Activated CD8-positive, alpha-beta T cell treated with anti-CD3 and anti-CD28 coated beads for 36 hours (primary cell): Measurements from ENCODE around the gene ZNF329. TPM values are rescaled to one million over a fixed set of nuclear protein-coding genes. Genes with fewer than 3 reads are reported as not detected.

Experiments used
- ATAC-seq: fragments of 200-7000 bp; cut with Tn5 transposase; one replicate; pipeline ENCODE4 v1.10.0; 2021; ENCODE audit warnings: mild to moderate bottlenecking, moderate library complexity
- CTCF ChIA-PET: fragments of 350-600 bp; sonication (Branson Sonifier 250); formaldehyde crosslinking; loops from one replicate; lab custom pipeline; 2021; ENCODE audit warnings: antibody characterized with exemption; lab: Charles Lee
- POLR2A ChIA-PET: fragments of 350-600 bp; sonication (Branson Sonifier 250); formaldehyde crosslinking; loops from one replicate; lab custom pipeline; 2021; ENCODE audit warnings: antibody characterized with exemption; lab: Charles Lee
- DNase-seq: peaks from one replicate; pipeline ENCODE4 v3.0.0-alpha.2; 2020
- H3K27ac Mint-ChIP-seq: one replicate; pipeline ENCODE4 v1.8.0; 2021; ENCODE audit warnings: mild to moderate bottlenecking, mixed read lengths
- H3K27me3 Mint-ChIP-seq: one replicate; pipeline ENCODE4 v1.8.0; 2021; ENCODE audit warnings: mixed read lengths
- H3K36me3 Mint-ChIP-seq: one replicate; pipeline ENCODE4 v1.8.0; 2021; ENCODE audit warnings: low read depth, mixed read lengths
- H3K4me1 Mint-ChIP-seq: one replicate; pipeline ENCODE4 v1.8.0; 2021; ENCODE audit warnings: low read depth, mixed read lengths
- H3K4me3 Mint-ChIP-seq: one replicate; pipeline ENCODE4 v1.8.0; 2021; ENCODE audit warnings: mild to moderate bottlenecking, moderate library complexity, mixed read lengths
- H3K9me3 Mint-ChIP-seq: one replicate; pipeline ENCODE4 v1.8.0; 2021; ENCODE audit warnings: mixed read lengths
- CTCF ChIP-seq: fragments of 200-600 bp; IDR thresholded peaks from one replicate; pipeline ENCODE4 v1.8.0; 2022; ENCODE audit warnings: antibody characterized with exemption, mild to moderate bottlenecking
- intact Hi-C: fragments of 100-400 bp; cut with micrococcal nuclease; formaldehyde crosslinking; loops from one replicate; pipeline ENCODE4 v1.10.0; 2022
- total RNA-seq, 2 experiments: library from RNA; stranded (reverse); gene quantifications; one replicate each; pipeline ENCODE4 v1.2.3, GENCODE V29; 2021

ZNF329 gene
- total RNA-seq, result 1 to 10 TPM; 6.0 to 6.2 TPM

GRCh38 chr19:58150328-58150921, at the start of gene ZNF329:
Gene ZNF329 (minus strand): TSS chr19:58150789. CDS start chr19:58129503, 21,286 bp downstream.
- Mint-ChIP-seq H3K36me3 (peaks cover 27% of the 10 kb centered on the region), H3K27me3 (no peaks in the 10 kb centered on the region), H3K4me1 (peaks cover 16% of the 10 kb centered on the region), H3K27ac (peak within 1 kb of the TSS; percentile 93), H3K9me3 (peaks cover 17% of the 10 kb centered on the region), H3K4me3 (peak within 1 kb of the TSS; percentile 90)
- intact Hi-C loops, result loop anchor here (10.0 kb wide), 1 partner anchor 406 kb away; the partner anchor contains the start of gene ZNF776
- ATAC-seq (peak; percentile 78), DNase-seq (peak; percentile 93)
- TF ChIP-seq CTCF, result no peak
- ChIA-PET POLR2A (no interaction called here), CTCF (no interaction called here)

DNA sequence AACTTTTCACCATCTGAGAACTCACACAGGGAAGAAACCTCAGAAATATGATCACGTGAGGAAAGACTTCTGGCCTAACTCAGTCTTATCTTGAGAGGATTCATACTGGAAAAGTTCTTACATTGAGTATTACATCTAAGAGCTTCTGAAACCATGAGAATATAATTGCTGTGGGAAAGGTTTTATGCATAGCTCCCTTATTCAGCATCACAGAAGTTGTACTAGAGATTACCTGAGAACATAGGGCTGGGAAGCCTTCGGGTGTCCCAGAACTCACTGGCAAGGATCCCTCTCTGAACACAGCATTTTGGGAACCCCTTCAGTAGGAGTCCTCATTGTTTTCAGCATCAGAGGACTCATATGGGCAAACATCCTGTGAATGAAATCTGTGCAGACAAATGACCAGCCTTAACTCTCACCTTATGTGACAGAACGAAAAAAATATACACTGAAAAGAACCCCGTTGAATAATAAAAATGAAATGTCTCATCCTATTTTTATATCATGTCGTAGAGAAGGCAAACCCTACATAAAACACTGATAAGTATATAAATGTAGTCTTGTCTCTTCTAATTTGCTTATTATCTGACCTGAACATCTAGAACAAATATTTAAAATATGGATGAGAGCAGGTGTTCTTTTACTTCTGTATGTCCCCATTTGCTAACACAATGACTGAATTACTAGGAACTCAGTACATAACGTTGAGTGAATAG, 46.5 kb upstream of the ZNF329 start:
- H3K36me3 Mint-ChIP-seq, result peaks cover 95% of the 10 kb centered on the region
- POLR2A ChIA-PET, result interaction anchor here (0.7 to 1.3 kb wide), 2 partner anchors 10 to 16 kb away, joined by 3 to 4 read pairs; no protein-coding TSS in a partner anchor
- H3K27me3 Mint-ChIP-seq, result no peaks in the 10 kb centered on the region
- intact Hi-C loops, result no loop called here
- DNase-seq (no peak), ATAC-seq (no peak)
- H3K27ac Mint-ChIP-seq, result no peak overlapping the region
- TF ChIP-seq CTCF, result no peak
- H3K4me1 Mint-ChIP-seq, result no peaks in the 10 kb centered on the region
- H3K4me3 Mint-ChIP-seq, result no peak overlapping the region
- CTCF ChIA-PET, result no interaction called here
- peaks cover 70% of the 10 kb centered on the region for H3K9me3 Mint-ChIP-seq

GRCh38 chr19:58183817-58184215, 33.2 kb upstream of the ZNF329 start:
- Mint-ChIP-seq H3K4me3 (peak overlapping the region; percentile 91), H3K36me3 (peaks cover 61% of the 10 kb centered on the region), H3K27me3 (no peaks in the 10 kb centered on the region), H3K9me3 (peaks cover 31% of the 10 kb centered on the region), H3K27ac (peak overlapping the region; percentile 99), H3K4me1 (peaks cover 19% of the 10 kb centered on the region)
- ChIA-PET CTCF (interaction anchor here (1.0 kb wide), 1 partner anchor 28 kb away, joined by 3 read pairs; no protein-coding TSS in a partner anchor), POLR2A (interaction anchor here (0.6 to 2.4 kb wide), 13 partner anchors 8 to 198 kb away, joined by 3 to 6 read pairs (median 4); partner anchors contain the start of genes ZNF544, ZNF606 and ZNF837)
- DNase-seq, result no peak
- no peak for TF ChIP-seq CTCF
- ATAC-seq, result no peak
- intact Hi-C loops, result no loop called here

DNA sequence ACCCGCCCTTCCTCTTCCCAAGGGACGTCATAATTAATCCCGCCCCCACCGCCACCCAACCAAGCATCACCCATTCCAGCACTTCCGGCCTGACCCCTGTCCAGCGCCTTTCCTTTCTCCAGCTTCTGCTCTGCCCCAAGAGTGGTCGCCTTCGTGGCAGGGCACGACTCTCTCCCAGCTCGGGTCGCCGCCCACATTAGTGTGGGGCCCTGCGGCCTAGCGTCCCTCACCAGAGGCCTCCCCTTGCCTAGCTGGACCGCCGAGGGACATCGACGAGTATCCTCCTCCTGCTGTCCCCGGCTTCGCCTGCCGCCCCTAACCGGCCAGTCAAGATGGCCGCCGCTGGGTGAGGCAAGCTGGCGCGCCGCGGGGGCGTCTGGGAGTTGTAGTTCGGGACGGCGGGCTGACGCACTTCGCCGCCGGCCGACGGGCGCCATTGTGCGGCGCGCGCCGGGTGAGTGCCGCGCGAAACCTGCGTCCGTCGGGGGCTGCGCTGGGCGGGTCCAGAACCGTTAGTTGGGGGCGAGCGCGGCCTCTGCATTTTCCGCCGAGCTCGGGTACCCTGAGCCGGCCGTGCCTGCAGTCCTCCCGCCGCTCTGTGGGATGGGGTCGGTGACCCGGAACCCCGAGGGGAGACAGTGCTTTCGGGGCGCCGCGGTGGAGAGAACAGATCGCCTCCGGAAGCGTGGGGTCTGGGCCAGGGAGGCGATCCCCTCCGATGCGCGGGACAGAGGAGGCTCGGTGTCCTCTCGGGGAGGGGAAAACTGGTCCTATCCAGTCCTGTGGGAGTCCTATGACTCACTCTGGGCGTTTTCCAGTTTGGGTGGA, 32.6 kb upstream of the ZNF329 start, which contains the start of gene ZNF274:
Gene ZNF274 (plus strand): TSS at position 73 of the 828 bp plus-strand sequence. CDS start 905 bp downstream, outside the sequence.
- peak; percentile 96 for DNase-seq
- H3K4me3 Mint-ChIP-seq, result peak within 1 kb of the TSS; percentile 91
- peak; percentile 89 for ATAC-seq
- H3K4me1 Mint-ChIP-seq, result peaks cover 19% of the 10 kb centered on the region
- H3K27me3 Mint-ChIP-seq, result no peaks in the 10 kb centered on the region
- peaks cover 33% of the 10 kb centered on the region for H3K9me3 Mint-ChIP-seq
- TF ChIP-seq CTCF, result no peak
- ChIA-PET POLR2A (interaction anchor here (0.6 to 2.4 kb wide), 14 partner anchors 9 to 336 kb away, joined by 3 to 6 read pairs (median 4); partner anchors contain the start of genes ZBTB45, ZNF544, ZNF606 and ZNF837), CTCF (interaction anchor here (1.0 to 1.3 kb wide), 2 partner anchors 28 to 125 kb away, joined by 3 read pairs; partner anchors contain the start of gene ZNF135)
- peaks cover 60% of the 10 kb centered on the region for H3K36me3 Mint-ChIP-seq
- intact Hi-C loops, result no loop called here
- H3K27ac Mint-ChIP-seq, result peak within 1 kb of the TSS; percentile 99
